GM19035 (cell line): Measurements from ENCODE around the gene ABI3BP.

Experiments
- ATAC-seq: cut with Tn5 transposase; IDR thresholded peaks from one replicate; pipeline ENCODE4 v1.9.1; 2021; ENCODE audit not compliant: unreplicated experiment

ABI3BP gene

GRCh38 chr3:100844063-100844936 lies 148.9 kb downstream of the ABI3BP start:
- no peak for ATAC-seq

- ATAC-seq: no peak
Observed at GRCh38 chr3:100838157-100838556, 155.1 kb downstream of the ABI3BP start.

- no peak for ATAC-seq
Observed at GRCh38 chr3:100836661-100837060, 156.6 kb downstream of the ABI3BP start.

- no peak for ATAC-seq
Observed at GRCh38 chr3:100834332-100834731, 158.9 kb downstream of the ABI3BP start.

- no peak for ATAC-seq
Observed at GRCh38 chr3:100833483-100833882, 159.7 kb downstream of the ABI3BP start.

- no peak for ATAC-seq
Observed at GRCh38 chr3:100831629-100832028, 161.6 kb downstream of the ABI3BP start.

- ATAC-seq: no peak
Observed at GRCh38 chr3:100830931-100831330, 162.3 kb downstream of the ABI3BP start.

- no peak for ATAC-seq
Observed at GRCh38 chr3:100825574-100825973, 167.6 kb downstream of the ABI3BP start.

GRCh38 chr3:100815583-100815982 lies 177.6 kb downstream of the ABI3BP start:
- ATAC-seq: no peak

- ATAC-seq: no peak
Observed at GRCh38 chr3:100813828-100814227, 179.4 kb downstream of the ABI3BP start.

- no peak for ATAC-seq
Observed at GRCh38 chr3:100811779-100812507, 181.3 kb downstream of the ABI3BP start.

GRCh38 chr3:100810671-100811070 lies 182.6 kb downstream of the ABI3BP start:
- ATAC-seq: no peak

GRCh38 chr3:100804631-100805030 lies 188.6 kb downstream of the ABI3BP start:
- no peak for ATAC-seq

GRCh38 chr3:100803711-100804110 lies 189.5 kb downstream of the ABI3BP start:
- no peak for ATAC-seq

GRCh38 chr3:100802126-100802525 lies 191.1 kb downstream of the ABI3BP start:
- ATAC-seq: no peak

- no peak for ATAC-seq
Observed at GRCh38 chr3:100798012-100798411, 195.2 kb downstream of the ABI3BP start.

- ATAC-seq: no peak
Observed at GRCh38 chr3:100796556-100796955, 196.7 kb downstream of the ABI3BP start.

- ATAC-seq: no peak
Observed at GRCh38 chr3:100789579-100789978, 203.6 kb downstream of the ABI3BP start.

GRCh38 chr3:100783619-100784018 lies 209.6 kb downstream of the ABI3BP start:
- ATAC-seq: no peak

GRCh38 chr3:100782906-100783305 lies 210.3 kb downstream of the ABI3BP start:
- ATAC-seq: no peak

- ATAC-seq: no peak
Observed at GRCh38 chr3:100782348-100782747, 210.9 kb downstream of the ABI3BP start.

- ATAC-seq: no peak
Observed at GRCh38 chr3:100781301-100781700, 211.9 kb downstream of the ABI3BP start.
